Stimulated activated CD8-positive, alpha-beta memory T cell treated with anti-CD3 and anti-CD28 coated beads, Interleukin-12 subunit alpha, Interleukin-12 subunit beta, amount 100 ng/mL, for 1 hour (primary cell): Measurements from ENCODE around the gene GARIN1A.

Experiments used
- DNase-seq: peaks from one replicate; pipeline ENCODE4 v3.0.0-alpha.2; 2020; ENCODE audit warnings: low read depth

The GARIN1A gene

GRCh38 chr7:128718967-128719642, 47.0 kb downstream of the GARIN1A start:
- DNase-seq, result no peak

GRCh38 chr7:128721376-128721775, 49.3 kb downstream of the GARIN1A start:
- DNase-seq, result no peak
